ENCODE results near the gene ITPRID1.

Gene ITPRID1

DNA sequence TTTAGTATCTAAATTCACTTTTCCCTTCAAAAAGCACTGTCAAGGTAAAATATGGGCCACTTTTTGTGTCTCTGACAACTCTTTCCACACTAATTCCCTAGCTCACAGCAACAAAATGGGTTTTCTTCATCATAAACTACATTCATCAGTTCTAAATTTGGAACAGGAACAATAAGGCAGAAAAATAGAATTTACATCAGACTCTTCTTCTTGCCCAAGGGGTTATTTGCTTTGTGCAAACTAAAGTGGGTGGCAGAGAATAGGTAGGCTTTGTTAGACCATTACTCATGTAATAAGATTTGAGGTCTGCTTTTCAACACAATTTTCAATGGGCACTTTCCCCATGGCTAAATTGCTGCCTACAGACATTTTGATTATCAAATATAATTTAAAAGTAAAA lies 155.6 kb downstream of the ITPRID1 start:
- TF ChIP-seq, protein P1, sequence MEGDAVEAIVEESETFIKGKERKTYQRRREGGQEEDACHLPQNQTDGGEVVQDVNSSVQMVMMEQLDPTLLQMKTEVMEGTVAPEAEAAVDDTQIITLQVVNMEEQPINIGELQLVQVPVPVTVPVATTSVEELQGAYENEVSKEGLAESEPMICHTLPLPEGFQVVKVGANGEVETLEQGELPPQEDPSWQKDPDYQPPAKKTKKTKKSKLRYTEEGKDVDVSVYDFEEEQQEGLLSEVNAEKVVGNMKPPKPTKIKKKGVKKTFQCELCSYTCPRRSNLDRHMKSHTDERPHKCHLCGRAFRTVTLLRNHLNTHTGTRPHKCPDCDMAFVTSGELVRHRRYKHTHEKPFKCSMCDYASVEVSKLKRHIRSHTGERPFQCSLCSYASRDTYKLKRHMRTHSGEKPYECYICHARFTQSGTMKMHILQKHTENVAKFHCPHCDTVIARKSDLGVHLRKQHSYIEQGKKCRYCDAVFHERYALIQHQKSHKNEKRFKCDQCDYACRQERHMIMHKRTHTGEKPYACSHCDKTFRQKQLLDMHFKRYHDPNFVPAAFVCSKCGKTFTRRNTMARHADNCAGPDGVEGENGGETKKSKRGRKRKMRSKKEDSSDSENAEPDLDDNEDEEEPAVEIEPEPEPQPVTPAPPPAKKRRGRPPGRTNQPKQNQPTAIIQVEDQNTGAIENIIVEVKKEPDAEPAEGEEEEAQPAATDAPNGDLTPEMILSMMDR (IDR thresholded peaks at IDR 0.05): no peak
- DNase-seq (ENCODE audit: low spot score): no peak
- H3K4me3 ChIP-seq: no peak overlapping the region
- H3K27ac ChIP-seq: no peak overlapping the region

DNA sequence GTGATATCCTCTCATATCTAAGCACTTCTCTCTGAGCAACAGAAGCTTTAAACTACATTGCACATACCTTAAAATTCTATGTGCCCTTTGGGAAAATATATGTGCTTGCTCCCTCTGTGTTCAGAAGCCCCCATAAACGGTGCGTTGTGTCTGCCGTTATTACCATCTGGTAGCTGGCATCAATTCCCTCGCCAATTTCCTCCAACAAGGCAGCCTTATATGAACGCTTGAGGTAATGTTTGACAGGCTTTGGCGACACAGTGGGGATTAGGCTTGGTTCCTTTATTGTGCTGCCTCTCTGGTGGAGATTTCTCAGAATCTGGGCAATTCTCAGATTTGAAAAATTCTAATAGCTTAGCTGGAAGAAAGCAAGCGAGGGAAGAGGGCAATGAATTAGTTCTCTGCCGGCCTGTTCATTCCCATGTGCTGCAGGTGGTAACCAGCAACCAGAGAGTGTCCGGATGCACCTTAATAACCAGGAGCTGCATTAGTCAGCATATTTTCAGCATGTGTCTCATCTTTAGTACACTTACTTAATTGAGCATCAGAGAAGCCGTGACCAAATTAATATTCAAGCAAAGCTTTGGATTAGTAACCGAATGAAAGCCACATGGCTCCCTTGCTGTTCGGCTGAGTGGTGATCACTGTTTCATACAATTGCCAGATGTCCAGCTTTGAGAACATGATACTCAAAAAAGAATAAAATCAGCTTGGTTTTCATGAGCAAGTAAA lies 165.8 kb downstream of the ITPRID1 start:
- H3K27ac ChIP-seq: no peak overlapping the region
- DNase-seq (ENCODE audit: low spot score): no peak
- H3K4me3 ChIP-seq: no peak overlapping the region
- TF ChIP-seq, protein P1 (IDR thresholded peaks at IDR 0.05): no peak

DNA sequence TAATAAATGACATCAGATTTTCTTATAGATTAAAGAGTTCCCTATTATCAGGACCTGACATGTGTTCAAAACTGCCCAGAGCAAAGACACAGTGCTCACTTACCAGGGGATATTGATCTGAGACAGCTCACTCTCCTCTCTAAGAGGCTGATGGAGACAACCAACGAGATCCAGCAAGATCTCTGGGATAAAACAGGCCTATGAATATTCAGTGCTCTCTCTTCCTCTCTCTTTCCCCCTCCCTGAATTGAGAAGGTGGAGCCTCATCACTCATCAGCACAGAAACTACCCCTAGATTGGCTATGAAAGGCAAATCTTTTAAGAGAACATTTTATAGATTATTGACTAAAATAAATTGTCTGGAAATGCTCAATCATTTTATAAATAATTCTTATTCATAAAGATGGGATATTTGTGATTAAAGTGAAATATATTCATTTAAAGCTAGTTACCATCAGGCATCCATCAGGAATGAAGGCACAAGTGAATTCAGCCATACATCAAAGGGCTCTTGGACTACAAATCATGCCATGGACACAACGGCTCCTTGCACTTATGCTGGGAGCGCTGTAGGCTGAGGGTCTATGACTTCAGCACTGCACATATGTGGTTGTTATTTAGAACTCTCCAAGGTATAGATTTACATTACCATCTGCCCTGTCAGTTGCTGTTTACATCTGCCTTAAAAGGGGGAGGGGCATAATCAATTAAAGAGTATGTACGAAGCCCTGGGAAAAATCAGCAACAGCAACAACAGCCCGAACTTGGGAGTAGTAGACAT lies 169.7 kb downstream of the ITPRID1 start:
- no peak overlapping the region for H3K4me3 ChIP-seq
- no peak overlapping the region for H3K27ac ChIP-seq
- DNase-seq (ENCODE audit: low spot score): no peak
- TF ChIP-seq, protein P1 (IDR thresholded peaks at IDR 0.05): no peak

DNA sequence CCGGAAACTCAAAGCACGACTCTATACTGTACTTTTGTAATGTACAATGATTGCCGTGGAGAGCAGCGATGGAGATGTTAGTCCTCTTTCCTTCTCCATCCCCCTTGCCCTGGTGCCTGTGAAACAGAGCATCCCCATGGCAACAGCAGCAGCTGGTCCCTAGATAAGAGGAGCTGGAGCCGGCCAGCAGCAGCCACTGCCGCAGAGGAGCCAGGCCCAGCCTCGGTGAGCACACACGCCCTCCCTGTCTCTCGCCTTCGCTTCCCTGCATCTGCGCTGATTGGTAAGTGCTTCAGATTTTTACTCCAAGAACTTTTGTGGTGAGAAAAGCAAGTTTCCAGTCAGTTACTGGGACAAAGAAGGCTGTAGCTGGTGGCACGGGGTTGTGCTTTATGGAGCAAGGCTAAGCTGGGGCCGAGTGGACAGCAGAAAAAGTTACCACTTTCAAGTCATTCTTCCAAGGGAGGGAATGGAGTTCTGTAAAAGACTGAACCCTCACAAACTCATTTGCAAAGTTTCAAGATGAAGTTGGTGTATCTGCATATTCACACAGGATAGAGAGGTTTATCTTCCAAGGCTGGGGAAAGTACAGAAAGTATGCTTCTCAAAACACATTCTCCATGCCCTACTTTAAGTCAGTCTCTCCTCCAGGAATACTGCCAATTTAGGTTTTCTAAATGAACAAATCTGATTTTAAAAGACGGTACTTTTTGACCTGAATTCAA lies 173.3 kb downstream of the ITPRID1 start, which contains the start of gene PPP1R17:
Gene PPP1R17, plus strand, starts transcription at position 192 of the 725 bp plus-strand sequence. CDS start 5,227 bp downstream, outside the sequence.
- no peak for DNase-seq (ENCODE audit: low spot score)
- Histone ChIP-seq H3K4me3 (no peak within 1 kb of the TSS), H3K27ac (no peak within 1 kb of the TSS)
- TF ChIP-seq, protein P1 (IDR thresholded peaks at IDR 0.05): no peak

DNA sequence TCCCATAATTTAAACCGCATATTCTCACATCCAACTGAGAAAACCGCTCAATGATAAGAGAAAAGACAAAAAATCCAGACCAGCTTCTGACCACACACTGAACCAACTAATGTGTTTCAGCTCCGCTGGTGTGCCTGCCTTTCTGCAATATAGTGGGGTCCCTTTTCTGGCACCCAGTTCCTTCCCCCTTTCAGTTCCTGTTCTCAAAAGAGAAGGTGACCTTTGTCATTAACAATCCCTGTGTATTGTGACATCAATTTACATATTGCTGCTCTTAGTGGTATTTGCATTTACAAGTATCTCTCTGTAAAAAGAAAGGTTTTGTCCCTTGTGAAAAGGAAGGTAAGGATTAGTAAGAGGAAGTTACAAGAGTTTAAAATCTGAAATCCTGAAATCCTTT lies 174.5 kb downstream of the ITPRID1 start:
- TF ChIP-seq, protein P1 (IDR thresholded peaks at IDR 0.05): no peak
- no peak for DNase-seq (ENCODE audit: low spot score)
- Histone ChIP-seq H3K4me3 (no peak overlapping the region), H3K27ac (no peak overlapping the region)

DNA sequence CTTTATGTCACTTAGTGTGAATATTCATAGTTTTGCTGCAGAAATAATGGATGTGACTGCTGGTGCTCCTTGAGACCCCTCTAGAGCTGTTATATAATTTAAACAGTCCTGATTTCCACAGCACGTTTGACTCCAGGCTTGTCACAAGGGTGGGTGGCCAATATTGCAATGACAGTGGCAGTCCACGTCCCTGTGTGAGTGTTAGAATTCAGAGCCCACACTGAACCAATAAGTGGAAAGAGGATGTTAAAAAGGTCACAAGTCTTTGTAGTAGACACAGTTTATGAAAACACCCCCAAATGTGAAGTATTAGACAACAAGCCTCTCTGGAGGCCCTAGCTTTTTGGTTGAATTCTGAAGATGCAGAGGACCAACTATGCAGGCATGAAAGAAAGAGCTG lies 175.1 kb downstream of the ITPRID1 start:
- Histone ChIP-seq H3K27ac (no peak overlapping the region), H3K4me3 (no peak overlapping the region)
- no peak for DNase-seq (ENCODE audit: low spot score)
- TF ChIP-seq, protein P1 (IDR thresholded peaks at IDR 0.05): no peak

All from coronary artery (tissue), 2 donors.